Nephron (organoid): ENCODE measurements around the gene CALCR.

ENCODE experiments used
- H3K27ac Mint-ChIP-seq, 3 experiments: 2 replicates each; pipeline ENCODE4 v1.8.0; 2020; ENCODE audit warnings: mixed read lengths in 3 of 3, mild to moderate bottlenecking in 2 of 3, moderate library complexity in 1 of 3
- H3K27me3 Mint-ChIP-seq: 2 replicates; pipeline ENCODE4 v1.8.0; 2021; ENCODE audit warnings: low read depth, mild to moderate bottlenecking, moderate library complexity, mixed read lengths
- H3K36me3 Mint-ChIP-seq: 2 replicates; pipeline ENCODE4 v1.8.0; 2020; ENCODE audit warnings: low read depth, mixed read lengths
- H3K4me1 Mint-ChIP-seq: 2 replicates; pipeline ENCODE4 v1.8.0; 2020; ENCODE audit warnings: mixed read lengths
- H3K4me3 Mint-ChIP-seq, 3 experiments: 2 replicates each; pipeline ENCODE4 v1.8.0; 2020; ENCODE audit warnings: mild to moderate bottlenecking in 3 of 3, mixed read lengths in 3 of 3, moderate library complexity in 2 of 3
- H3K9me3 Mint-ChIP-seq: 2 replicates; pipeline ENCODE4 v1.8.0; 2020; ENCODE audit warnings: mixed read lengths
- TF ChIP-seq, protein P1 (sequence below), 3 experiments: fragments of 200-600 bp; sonication (generic); IDR thresholded peaks; one replicate each; pipeline ENCODE4 v1.5.0; 2021; ENCODE audit warnings: antibody characterized with exemption in 3 of 3; ENCODE audit not compliant: unreplicated experiment in 3 of 3

Gene CALCR

GRCh38 chr7:93578762-93579161 lies 4.2 kb upstream of the CALCR start:
- peaks cover 10% of the 10 kb centered on the region for H3K4me1 Mint-ChIP-seq
- peaks cover 48% of the 10 kb centered on the region for H3K27me3 Mint-ChIP-seq
- H3K27ac Mint-ChIP-seq, result peak overlapping the region in 1 of 3 experiments; percentile 18
- no peak overlapping the region for H3K4me3 Mint-ChIP-seq
- no peaks in the 10 kb centered on the region for H3K36me3 Mint-ChIP-seq
- H3K9me3 Mint-ChIP-seq, result peaks cover 5% of the 10 kb centered on the region
- TF ChIP-seq, protein P1, sequence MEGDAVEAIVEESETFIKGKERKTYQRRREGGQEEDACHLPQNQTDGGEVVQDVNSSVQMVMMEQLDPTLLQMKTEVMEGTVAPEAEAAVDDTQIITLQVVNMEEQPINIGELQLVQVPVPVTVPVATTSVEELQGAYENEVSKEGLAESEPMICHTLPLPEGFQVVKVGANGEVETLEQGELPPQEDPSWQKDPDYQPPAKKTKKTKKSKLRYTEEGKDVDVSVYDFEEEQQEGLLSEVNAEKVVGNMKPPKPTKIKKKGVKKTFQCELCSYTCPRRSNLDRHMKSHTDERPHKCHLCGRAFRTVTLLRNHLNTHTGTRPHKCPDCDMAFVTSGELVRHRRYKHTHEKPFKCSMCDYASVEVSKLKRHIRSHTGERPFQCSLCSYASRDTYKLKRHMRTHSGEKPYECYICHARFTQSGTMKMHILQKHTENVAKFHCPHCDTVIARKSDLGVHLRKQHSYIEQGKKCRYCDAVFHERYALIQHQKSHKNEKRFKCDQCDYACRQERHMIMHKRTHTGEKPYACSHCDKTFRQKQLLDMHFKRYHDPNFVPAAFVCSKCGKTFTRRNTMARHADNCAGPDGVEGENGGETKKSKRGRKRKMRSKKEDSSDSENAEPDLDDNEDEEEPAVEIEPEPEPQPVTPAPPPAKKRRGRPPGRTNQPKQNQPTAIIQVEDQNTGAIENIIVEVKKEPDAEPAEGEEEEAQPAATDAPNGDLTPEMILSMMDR (IDR thresholded peaks at IDR 0.05; ENCODE audit: unreplicated experiment in 3 of 3), result no peak

- H3K27me3 Mint-ChIP-seq, result peaks cover 68% of the 10 kb centered on the region
- H3K9me3 Mint-ChIP-seq, result no peaks in the 10 kb centered on the region
- peak overlapping the region; percentile 64 to 89 (median 69) for H3K4me3 Mint-ChIP-seq
- peaks cover 10% of the 10 kb centered on the region for H3K4me1 Mint-ChIP-seq
- no peaks in the 10 kb centered on the region for H3K36me3 Mint-ChIP-seq
- no peak overlapping the region for H3K27ac Mint-ChIP-seq
- TF ChIP-seq, protein P1 (IDR thresholded peaks at IDR 0.05; ENCODE audit: unreplicated experiment in 3 of 3), result no peak
Measured at GRCh38 chr7:93575555-93576399, 1.3 kb upstream of the CALCR start.

GRCh38 chr7:93574269-93574645 lies 267 bp downstream of the CALCR start:
- H3K4me1 Mint-ChIP-seq, result peaks cover 10% of the 10 kb centered on the region
- TF ChIP-seq, protein P1 (IDR thresholded peaks at IDR 0.05; ENCODE audit: unreplicated experiment in 3 of 3), result no peak
- H3K27ac Mint-ChIP-seq, result no peak overlapping the region
- peak overlapping the region; percentile 83 to 89 (median 86) for H3K4me3 Mint-ChIP-seq
- peaks cover 80% of the 10 kb centered on the region for H3K27me3 Mint-ChIP-seq
- H3K9me3 Mint-ChIP-seq, result no peaks in the 10 kb centered on the region
- no peaks in the 10 kb centered on the region for H3K36me3 Mint-ChIP-seq

GRCh38 chr7:93569189-93569588 lies 5.3 kb downstream of the CALCR start:
- Mint-ChIP-seq H3K36me3 (no peaks in the 10 kb centered on the region), H3K9me3 (no peaks in the 10 kb centered on the region), H3K4me1 (no peaks in the 10 kb centered on the region), H3K27ac (no peak overlapping the region), H3K27me3 (peaks cover 52% of the 10 kb centered on the region), H3K4me3 (no peak overlapping the region)
- TF ChIP-seq, protein P1 (IDR thresholded peaks at IDR 0.05; ENCODE audit: unreplicated experiment in 3 of 3), result no peak

- no peaks in the 10 kb centered on the region for H3K4me1 Mint-ChIP-seq
- peaks cover 31% of the 10 kb centered on the region for H3K27me3 Mint-ChIP-seq
- no peaks in the 10 kb centered on the region for H3K9me3 Mint-ChIP-seq
- H3K4me3 Mint-ChIP-seq, result no peak overlapping the region
- no peaks in the 10 kb centered on the region for H3K36me3 Mint-ChIP-seq
- TF ChIP-seq, protein P1 (IDR thresholded peaks at IDR 0.05; ENCODE audit: unreplicated experiment in 3 of 3), result no peak
- H3K27ac Mint-ChIP-seq, result no peak overlapping the region
Measured at GRCh38 chr7:93566876-93567275, 7.6 kb downstream of the CALCR start.

- Mint-ChIP-seq H3K4me1 (no peaks in the 10 kb centered on the region), H3K4me3 (no peak overlapping the region)
Measured at GRCh38 chr7:93563584-93563983, 10.9 kb downstream of the CALCR start.

More at GRCh38 chr7:93563584-93563983, 10.9 kb downstream of the CALCR start:
- no peak overlapping the region for H3K27ac Mint-ChIP-seq
- H3K9me3 Mint-ChIP-seq, result no peaks in the 10 kb centered on the region
- no peaks in the 10 kb centered on the region for H3K36me3 Mint-ChIP-seq
- H3K27me3 Mint-ChIP-seq, result peaks cover 14% of the 10 kb centered on the region
- TF ChIP-seq, protein P1 (IDR thresholded peaks at IDR 0.05; ENCODE audit: unreplicated experiment in 3 of 3), result no peak
